Astrocyte (in vitro differentiated cells and primary cell): ENCODE data around the gene ZNF813.

Experiments used
- CTCF ChIP-seq: IDR thresholded peaks from 2 replicates; pipeline ENCODE4 v1.5.1; 2011; ENCODE audit warnings: low read depth, mild to moderate bottlenecking, inconsistent platforms, low read length, moderate library complexity; ENCODE audit not compliant: insufficient read depth
- EZH2 ChIP-seq: IDR thresholded peaks from 2 replicates; pipeline ENCODE4 v1.6.1; 2012; ENCODE audit warnings: mild to moderate bottlenecking, low read length, inconsistent platforms; ENCODE audit not compliant: insufficient read depth

- TF ChIP-seq CTCF = no peak
- no peak for TF ChIP-seq EZH2
Measured at GRCh38 chr19:53506728-53507127, 39.2 kb downstream of the ZNF813 start.
